GM12892 (cell line): ENCODE results near the gene REXO1.

Source experiments
- POLR2A ChIP-seq: IDR thresholded peaks from 2 replicates; pipeline ENCODE4 v1.6.1; 2011; ENCODE audit warnings: low read depth, low read length, control low read depth
- POLR2AphosphoS5 ChIP-seq: IDR thresholded peaks from 2 replicates; pipeline ENCODE4 v1.6.1; 2011; ENCODE audit warnings: low read depth, low read length, control low read depth
- TAF1 ChIP-seq: IDR thresholded peaks from 2 replicates; pipeline ENCODE4 v1.6.1; 2011; ENCODE audit warnings: low read depth, mild to moderate bottlenecking, control low read depth, low read length, borderline replicate concordance

- TF ChIP-seq POLR2AphosphoS5 (no peak), POLR2A (no peak), TAF1 (no peak)
Observed at GRCh38 chr19:1868971-1869370, 20.7 kb upstream of the REXO1 start.
